GM20000 (cell line): ENCODE results near the gene MFGE8.
A peak's percentile ranks its signal among the peaks of the same experiment; 100 is the strongest.

Experiments used
- DNase-seq: peaks from one replicate; pipeline ENCODE4 v3.0.0; 2012; ENCODE audit warnings: low spot score
- TF ChIP-seq, protein P1 (sequence below): IDR thresholded peaks from 2 replicates; pipeline ENCODE4 v1.5.1; 2012; ENCODE audit warnings: mild to moderate bottlenecking, control low read depth; ENCODE audit errors: extremely low read depth, missing control alignments

The MFGE8 gene

DNA sequence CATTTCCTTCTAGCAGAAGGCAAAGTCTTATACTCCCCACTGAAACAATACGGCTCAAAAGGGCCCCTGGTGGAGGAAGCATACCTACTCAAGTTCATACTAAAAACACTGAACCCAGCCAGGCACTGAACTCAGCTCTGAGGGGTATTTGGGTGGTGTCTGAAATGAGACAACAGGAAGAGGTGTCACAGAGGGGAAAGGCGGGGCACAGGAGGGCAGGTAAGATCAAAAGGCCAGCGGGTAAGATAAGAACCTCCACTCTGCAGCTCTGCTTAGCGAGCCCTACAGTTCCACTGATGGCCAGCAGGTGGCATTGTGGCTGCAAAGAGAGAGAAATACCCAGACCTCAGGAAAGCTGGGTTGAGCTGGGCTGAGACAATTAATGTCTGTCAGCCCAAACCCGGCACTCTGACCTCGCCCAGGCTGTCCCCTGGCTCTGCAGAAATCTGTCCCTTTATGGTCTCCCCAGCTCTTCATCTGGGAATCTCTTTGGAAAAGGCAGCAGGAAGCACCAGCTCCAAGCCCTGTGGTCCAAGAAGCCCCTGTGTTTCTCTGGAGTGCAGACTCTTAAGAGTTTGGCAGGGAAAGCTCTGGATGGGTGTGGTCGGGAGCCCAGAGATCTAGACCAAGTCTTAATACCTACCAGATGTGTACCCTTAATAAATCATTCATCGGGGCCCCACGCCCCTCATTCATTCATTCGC, 8.4 kb downstream of the MFGE8 start:
- TF ChIP-seq, protein P1, sequence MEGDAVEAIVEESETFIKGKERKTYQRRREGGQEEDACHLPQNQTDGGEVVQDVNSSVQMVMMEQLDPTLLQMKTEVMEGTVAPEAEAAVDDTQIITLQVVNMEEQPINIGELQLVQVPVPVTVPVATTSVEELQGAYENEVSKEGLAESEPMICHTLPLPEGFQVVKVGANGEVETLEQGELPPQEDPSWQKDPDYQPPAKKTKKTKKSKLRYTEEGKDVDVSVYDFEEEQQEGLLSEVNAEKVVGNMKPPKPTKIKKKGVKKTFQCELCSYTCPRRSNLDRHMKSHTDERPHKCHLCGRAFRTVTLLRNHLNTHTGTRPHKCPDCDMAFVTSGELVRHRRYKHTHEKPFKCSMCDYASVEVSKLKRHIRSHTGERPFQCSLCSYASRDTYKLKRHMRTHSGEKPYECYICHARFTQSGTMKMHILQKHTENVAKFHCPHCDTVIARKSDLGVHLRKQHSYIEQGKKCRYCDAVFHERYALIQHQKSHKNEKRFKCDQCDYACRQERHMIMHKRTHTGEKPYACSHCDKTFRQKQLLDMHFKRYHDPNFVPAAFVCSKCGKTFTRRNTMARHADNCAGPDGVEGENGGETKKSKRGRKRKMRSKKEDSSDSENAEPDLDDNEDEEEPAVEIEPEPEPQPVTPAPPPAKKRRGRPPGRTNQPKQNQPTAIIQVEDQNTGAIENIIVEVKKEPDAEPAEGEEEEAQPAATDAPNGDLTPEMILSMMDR: peak; percentile 95
- DNase-seq: peak; percentile 86

DNA sequence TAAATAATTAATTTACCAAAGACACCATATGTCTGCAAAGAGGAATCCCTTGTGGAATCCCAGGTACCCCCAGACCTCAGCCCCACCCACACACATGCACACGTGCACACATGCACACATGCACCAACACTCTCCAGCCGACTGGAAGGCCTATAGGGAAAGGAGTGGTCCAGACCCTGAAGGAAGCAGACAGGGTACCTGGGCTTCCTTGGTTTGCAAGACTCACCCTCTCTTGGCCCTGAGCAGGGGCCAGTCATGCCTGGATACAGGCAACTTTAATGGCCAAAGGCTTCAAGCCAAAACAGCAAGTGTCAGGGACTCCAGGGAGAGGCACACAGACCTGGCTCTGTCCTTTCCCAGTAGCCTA, 8.9 kb downstream of the MFGE8 start:
- TF ChIP-seq, protein P1: no peak
- DNase-seq: no peak

DNA sequence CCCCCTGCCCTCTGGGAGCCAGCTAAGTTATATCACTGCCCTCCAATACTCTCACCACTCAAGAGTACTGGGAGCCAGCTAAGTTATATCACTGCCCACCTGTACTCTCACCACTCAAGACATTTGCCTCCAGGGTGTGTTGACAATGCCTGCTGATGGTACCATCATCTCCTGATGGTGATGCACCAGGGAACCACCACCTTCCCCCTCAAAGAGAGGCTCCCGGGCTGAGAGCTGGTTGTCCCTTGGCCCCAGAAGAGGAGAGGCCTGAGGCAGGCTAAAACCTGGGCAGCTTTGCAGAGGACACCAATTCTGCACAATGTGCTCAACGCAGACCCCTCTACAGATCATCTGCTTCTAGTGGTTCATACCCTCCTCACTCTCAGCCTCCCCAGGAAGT, 10.3 kb downstream of the MFGE8 start:
- DNase-seq: no peak
- TF ChIP-seq, protein P1: no peak

GRCh38 chr15:88902221-88902835, 10.9 kb downstream of the MFGE8 start:
- TF ChIP-seq, protein P1: no peak
- no peak for DNase-seq

- TF ChIP-seq, protein P1: no peak
- DNase-seq: no peak
Measured at GRCh38 chr15:88901508-88902220, 11.5 kb downstream of the MFGE8 start.

DNA sequence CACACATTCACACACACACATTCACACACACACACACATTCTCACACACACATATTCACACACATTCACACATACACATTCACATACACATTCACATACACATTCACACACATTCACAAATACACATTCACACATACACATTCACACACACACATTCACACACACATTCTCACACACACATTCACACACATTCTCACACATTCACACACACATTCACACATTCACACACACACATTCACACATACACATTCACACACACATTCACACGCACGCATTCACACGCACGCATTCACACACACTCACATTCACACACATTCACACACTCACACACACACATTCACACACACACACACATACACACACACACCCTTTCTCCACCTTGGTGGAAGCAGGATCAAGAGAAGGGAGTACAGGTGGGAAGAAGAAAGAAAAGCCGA, 12.2 kb downstream of the MFGE8 start:
- TF ChIP-seq, protein P1: no peak
- DNase-seq: no peak
